EL (cell line): ENCODE results near the gene SSX3.
"Not testable (repeated sequence)": the region's sequence is repeated elsewhere in the genome, so short reads cannot be mapped to it uniquely, and the experiment has no call there.

Source experiments
- DNase-seq: peaks from one replicate; pipeline ENCODE4 v3.0.0-alpha.2; 2016

Gene SSX3

GRCh38 chrX:48356315-48357094, at the start of gene SSX3:
Gene SSX3 (minus strand): TSS chrX:48356703. CDS start chrX:48355249, 1,454 bp downstream.
- not testable (repeated sequence) for DNase-seq

- DNase-seq: not testable (repeated sequence)
These were observed 41.3 kb upstream of the SSX3 start for GRCh38 chrX:48397825-48398224.

GRCh38 chrX:48396931-48397330, 40.4 kb upstream of the SSX3 start:
- not testable (repeated sequence) for DNase-seq

- DNase-seq: not testable (repeated sequence)
These were observed 26.7 kb upstream of the SSX3 start, which contains the start of gene SSX4 for GRCh38 chrX:48383239-48383638. Gene SSX4 (plus strand): TSS chrX:48383539. CDS start chrX:48384054, 515 bp downstream.

- not testable (repeated sequence) for DNase-seq
These were observed 13.9 kb upstream of the SSX3 start for GRCh38 chrX:48370408-48370807.

- DNase-seq: not testable (repeated sequence)
These were observed 11.4 kb upstream of the SSX3 start for GRCh38 chrX:48367717-48368408.

- not testable (repeated sequence) for DNase-seq
These were observed 2.8 kb upstream of the SSX3 start for GRCh38 chrX:48359281-48359680.

GRCh38 chrX:48357681-48358080, 1.2 kb upstream of the SSX3 start:
- DNase-seq: no peak

- not testable (repeated sequence) for DNase-seq
These were observed 10.4 kb downstream of the SSX3 start for GRCh38 chrX:48346059-48346458.

GRCh38 chrX:48313996-48314395, 42.5 kb downstream of the SSX3 start:
- not testable (repeated sequence) for DNase-seq

- no peak for DNase-seq
These were observed 50.3 kb downstream of the SSX3 start for GRCh38 chrX:48306175-48306574.
